Activated T-helper 9 cell treated with anti-CD3 and anti-CD28 coated beads, Interleukin-2, amount 50 U/mL, for 16 hours (primary cell): Measurements from ENCODE around the gene SORCS2.
"Not testable (repeated sequence)": the region's sequence is repeated elsewhere in the genome, so short reads cannot be mapped to it uniquely, and the experiment has no call there.

Experiments used
- DNase-seq: peaks from one replicate; pipeline ENCODE4 v3.0.0-alpha.2; 2020; ENCODE audit warnings: low read depth

SORCS2 gene

DNA sequence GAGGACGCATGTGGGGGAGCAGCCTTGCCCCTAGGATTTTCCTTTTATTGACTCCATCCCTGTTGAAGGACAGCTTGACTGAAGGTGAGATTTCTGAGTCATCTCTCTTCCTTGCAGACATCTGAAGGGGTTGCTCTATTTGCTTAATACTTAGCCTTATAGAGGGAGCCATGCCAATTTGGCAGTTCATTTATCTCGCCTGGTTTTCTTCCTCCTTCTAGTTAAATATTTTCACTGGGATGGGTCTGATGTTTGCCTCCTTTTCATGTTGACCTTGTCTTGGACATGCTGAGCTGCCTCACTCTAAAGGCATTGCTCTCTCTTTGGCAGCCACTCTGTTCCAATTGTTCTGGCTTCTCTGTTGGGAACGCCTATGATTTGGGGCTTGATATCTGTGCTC lies 393.4 kb downstream of the SORCS2 start:
- DNase-seq: no peak

DNA sequence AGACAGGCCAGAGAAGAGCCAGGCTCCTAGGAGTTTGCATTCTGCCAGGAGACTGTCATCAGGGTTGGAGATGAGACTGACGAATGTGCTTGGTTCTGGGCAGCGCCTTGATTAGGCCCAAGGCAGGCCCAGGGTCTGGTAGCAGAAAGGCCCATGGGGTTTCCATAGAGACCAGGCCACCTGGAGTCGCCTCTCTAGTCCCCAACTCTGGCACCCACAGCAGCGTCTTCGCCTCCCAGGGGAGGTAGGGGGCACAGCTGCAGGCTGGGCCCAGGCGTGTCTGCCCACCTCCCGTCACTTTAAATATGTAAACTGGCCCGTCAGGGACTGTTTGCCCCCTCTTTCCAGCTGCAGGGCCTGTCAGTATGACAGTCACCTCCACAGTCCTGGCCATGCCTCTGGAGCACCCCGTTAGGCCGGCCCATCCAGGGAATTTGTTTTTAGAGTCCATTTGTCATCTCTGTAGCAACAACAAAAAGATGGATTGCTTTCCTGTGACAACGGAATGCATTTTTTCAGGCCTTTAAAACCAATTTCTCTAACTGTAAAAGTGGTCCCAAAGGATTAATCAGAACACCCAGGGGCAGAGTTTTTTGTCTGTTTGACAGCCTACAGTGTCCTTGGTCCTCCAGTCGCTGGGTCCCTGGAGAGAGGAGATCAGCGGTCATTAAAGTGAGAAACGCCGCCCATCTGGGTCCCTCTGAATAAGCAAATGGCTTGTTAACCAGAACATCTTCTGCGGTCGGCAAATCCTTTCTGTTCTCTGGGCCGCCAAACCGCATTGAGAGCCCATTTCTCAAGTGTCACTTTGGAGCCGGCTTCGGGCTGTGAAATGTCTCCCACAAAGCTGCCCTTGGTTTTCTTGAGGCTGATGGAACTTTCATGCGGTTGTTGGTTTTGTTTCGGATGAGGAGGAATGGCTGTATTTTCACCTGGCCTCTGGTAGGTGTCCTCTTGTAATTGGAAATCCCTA lies 395.4 kb downstream of the SORCS2 start:
- no peak for DNase-seq

DNA sequence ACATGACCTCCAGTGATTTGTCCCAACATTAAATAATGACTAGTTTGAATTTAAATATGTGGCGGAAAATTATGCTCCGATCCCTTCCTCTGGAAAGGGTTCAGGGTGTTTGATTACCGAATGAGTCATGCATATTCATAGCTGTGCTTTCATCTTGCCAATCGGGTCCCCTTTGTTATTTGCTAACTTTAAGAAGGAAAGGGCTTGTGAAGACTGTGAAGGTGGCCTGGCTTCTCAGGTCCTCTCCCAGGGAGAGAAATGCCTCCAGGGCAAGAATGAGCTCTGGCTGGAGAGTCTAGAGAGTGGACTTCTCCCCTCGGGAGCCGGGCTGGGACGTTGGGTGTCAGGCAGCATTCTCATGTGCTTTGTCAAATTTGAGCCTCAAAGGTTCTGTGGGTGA lies 397.9 kb downstream of the SORCS2 start:
- DNase-seq: no peak

DNA sequence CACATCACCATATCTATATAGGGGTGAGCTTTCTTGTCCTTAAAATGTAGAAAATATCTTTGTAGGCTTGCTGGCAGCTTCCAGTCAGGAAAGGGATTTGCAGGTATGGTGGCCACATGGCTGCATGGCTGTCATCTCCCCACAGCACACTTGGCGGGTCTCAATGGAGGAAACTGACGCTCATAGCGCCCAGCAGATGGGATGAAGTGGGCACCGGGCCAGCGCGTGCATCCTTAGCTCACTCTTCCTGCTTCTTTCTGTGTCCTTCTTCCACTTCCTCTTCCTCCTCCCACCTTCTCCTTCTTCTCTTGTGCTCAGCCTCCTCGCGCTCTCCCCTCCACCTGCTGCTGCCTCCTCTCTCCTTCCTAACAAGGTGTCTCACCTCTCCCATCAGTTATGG lies 398.6 kb downstream of the SORCS2 start:
- DNase-seq: no peak

DNA sequence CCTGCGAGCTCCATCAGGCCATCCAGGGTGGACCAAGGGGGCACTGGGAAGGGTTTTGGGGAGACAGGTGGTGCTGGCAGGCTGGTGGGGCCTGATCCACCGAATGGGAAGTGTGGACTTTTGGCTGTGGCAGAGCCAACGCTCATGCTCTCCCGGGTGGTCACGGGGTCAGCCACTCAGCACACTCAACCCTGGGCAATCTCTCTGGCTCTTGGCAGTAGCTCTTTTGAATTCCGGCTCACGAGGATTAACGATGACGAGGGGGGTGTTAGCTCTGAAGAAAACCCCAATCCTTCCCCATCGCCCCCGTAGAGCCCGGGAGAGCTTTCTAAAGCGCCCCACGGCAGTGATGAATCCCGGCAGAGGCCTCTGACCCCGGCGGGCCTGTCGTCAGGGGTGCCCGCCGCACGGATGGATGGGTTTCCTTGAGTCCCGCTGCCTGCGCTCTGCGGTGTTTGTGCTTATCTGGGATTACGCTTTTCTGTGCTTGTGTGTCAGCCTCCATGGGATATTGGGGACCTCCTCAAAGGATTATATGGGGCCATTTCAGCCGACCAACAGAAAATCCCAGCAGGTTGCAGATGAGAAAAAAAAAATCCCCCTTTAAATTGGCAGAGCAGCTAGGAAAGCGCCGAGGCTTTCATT lies 399.2 kb downstream of the SORCS2 start:
- DNase-seq: no peak

DNA sequence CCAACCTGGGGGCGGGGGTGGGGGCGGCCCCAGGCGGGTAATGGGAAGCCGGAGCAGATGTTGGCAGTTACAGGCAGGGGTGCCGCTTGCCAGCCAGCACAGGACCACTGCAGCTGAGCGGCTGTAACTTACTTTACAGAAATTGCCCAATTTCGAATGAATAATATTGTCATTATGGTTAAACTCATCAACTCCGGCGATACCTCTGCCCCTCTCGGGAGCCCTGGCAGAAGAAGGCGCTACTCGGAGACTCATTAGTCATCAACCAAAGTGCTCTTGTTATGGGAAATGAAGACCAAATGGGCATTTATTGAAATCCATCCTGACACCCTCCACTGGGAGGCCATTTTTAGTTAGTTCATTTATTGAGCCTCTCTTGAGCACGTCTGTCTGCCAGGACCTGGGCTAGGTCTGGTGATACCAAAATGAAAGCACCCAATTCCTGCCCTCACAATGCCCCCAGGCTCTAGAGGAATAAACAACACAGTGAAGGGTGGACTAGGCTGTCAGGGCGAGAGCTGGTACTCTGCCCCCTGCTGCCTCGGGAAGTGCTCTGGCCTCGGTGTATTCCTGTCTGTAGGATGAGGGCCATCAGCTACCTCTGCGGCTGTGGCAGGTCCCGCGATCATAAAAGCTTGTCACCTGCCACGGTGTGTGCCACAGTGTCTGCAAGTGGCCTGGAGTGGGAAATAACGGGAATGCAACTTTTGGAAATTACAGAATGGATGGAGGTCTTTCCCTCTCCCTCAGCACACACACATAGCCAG lies 401.5 kb downstream of the SORCS2 start:
- DNase-seq: no peak

DNA sequence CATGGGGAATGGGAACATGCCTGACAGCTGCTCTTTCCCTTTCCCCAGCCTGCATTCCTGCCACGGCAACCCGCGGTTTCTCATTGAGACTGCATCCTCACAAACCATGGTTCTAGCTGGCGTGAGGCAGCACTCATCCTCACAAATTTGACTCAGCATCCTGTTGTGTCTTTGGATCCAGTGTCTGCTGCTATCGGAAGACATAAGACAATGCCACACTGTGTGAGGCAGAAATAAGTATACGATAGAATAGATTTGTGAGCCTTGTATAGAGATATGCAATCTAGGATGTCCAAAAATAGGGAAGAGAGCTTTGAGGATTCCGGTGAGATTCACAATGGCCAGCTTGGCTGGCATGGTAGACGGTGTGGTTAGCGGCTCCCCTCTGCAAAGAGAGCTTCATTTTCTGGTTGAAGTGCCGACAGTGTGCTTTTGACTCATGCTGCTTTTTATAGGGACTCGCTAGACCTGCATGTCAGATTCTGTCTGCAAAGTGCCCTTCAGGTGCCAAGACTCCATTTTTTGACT lies 403.7 kb downstream of the SORCS2 start:
- DNase-seq: no peak

DNA sequence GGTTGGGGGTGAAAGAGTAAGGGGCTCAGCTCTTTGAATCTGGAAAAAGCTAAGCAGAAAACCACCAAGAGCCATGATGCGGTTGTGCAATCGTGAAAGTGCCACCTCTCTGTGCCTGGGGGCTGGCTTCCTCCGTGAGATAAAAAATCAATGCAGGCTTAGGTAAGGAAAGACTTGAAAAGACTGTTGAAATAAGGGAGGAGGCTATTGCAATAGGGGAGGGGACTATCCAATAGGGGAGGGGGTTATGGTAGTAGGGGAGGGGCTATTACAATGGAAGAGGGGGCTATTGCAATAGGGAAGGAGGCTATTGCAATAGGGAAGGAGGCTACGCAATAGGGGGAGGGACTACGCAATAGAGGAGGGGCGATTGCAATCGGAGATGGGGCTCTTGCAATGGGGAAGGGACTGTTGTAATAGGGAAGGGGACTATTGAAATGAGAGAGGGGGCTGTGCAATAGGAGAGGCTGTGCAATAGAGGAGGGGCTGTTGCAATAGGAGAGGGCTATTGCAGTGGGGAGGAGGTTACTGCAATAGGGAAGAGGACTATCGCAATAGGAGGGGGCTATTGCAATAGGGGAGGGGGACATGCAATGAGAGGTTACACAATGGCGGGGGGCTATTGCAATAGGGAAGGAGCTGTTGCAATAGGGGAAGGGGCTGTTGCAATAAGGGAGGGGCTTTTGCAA lies 404.7 kb downstream of the SORCS2 start:
- DNase-seq: no peak

DNA sequence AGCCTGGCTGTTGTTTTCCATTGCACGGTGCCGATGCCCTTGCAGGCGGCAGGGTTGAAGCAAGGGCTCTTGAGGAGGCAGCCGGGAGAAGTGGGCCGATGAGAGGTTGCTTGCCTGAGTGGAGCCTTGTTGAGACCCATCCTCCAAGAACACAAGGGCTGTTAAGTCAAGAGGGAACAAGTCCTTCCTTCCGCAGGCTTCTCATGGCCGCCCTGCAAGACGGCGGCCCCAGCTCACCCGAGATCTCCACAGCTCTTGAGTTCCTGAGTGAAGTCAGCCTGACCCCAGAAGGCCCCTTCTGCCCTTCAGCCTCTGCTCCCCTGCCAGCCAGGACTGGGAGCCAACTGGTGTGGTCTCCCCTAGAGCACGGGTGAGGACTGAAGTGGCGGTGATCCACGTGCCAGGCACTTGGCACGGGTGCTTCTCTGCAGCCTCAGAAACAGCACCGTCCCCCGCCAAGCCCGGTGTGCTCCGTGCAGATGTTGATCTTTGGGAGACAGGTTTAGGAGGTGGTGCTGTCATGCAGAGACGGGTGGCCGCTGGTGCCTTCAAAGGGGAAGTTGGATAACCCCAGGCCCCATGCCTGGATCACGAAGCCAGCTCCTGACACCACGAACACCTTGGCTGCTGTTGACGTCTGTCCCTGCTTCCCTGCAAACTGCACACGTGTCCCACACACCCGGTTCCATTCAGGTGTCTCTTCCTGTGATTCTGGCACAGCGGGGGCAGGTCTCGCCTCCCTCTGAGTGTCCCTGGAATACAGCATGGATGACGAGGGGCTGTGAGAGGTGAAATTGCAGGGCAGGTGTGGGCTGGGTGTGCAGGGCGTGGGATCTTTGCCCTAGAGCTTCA lies 406.8 kb downstream of the SORCS2 start:
- no peak for DNase-seq

DNA sequence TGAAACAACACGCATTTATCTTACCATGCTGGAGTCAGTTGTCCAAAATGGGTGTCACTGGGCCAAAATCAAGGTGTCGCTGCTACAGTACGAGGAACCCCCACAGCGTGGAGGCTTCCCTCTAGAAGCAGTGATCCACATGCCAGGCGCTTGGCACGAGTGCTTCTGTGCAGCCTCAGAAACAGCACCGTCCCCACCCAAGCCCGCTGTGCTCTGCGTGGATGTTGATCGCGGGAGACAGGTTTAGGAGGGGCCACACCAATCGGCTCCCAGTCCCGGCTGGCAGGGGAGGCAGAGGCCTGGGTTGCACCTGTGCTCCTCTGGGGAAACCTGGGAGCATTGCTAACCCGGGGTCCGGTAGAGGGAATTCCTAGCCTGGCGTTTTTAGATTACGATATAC lies 407.9 kb downstream of the SORCS2 start:
- DNase-seq: no peak

DNA sequence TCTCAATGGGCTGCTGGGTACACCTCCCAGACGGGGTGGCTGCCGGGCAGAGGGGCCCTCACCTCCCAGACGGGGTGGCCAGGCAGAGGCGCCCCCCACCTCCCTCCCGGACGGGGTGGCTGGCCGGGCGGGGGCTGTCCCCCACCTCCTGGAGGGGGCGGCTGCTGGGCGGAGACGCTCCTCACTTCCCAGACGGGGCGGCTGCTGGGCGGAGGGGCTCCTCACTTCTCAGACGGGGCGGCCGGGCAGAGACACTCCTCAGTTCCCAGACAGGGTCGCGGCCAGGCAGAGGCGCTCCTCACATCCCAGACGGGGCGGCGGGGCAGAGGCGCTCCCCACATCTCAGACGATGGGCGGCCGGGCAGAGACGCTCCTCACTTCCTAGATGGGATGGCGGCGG lies 409.8 kb downstream of the SORCS2 start:
- not testable (repeated sequence) for DNase-seq

DNA sequence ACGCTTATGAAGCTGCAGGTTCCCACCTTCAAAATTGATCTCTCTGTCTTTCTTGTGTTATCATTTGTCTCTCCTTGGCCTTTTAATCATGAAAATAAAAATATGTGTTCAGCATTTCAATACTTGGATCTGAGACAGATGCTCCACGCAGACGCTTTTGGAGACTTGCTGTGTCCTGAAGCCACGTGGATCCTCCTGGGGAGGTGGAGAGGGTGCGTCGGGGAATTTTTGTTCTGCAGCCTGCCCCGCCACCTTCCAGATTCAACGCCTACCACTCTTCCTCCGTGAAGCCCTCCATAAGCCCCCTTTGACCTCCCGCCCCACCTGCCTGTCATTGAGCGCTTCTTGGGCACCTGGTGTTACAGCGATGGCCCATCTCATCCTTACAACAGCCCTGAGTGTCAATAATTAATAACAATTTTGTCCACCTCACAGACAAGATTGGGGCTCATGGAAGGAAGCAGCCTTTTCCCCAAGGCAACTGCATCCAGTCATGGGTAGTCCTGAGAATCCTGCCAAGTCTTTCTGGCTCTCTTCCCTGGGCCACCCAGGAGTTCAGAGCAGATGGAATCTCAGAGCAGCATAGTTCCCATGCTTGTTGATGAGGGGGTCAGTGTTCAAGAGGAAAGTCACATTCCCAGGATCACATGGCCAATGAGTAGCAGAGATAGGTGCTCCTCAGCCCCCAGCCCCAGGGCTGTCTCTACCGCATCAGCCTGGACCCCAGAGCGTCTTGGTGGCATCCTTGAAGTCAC lies 415.0 kb downstream of the SORCS2 start:
- DNase-seq: no peak

DNA sequence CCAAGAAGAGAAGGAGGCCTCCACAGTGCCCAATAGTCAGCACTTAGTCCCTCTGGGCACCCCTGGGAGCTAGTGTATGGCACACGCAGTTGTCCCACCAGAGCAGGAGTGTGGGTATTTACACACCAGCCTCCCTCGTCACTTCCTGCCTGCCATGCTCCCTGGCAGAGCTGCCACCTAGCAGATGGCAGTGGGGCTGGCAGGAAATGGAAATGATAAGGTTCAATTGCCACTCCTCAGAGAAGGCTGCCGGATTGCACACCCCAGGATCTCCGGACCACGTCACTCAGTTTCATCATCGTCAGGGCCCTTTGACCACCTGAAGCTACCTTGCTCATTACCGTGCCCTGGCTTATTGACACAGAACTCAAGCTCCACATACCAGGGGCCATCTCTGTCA lies 415.7 kb downstream of the SORCS2 start:
- no peak for DNase-seq

DNA sequence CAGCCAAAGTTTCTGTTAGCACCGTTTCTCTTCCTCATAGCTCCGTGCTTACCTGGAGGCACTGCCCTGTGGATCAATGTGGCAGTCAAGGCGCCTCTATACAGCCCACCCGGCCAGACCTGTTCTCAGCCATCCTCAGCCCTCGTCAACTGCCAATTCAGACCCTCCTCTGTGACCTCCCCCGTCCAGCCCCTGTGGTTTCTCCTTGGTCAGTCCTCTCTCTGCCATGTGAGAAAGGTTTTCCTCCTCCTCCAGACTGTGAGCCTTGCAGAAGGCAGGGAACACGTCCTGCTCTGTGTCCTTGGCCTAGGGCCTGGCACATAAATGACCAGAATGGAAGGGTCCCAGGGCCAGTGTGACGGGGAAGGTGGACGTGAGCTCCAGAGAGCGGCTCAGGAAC lies 417.0 kb downstream of the SORCS2 start:
- no peak for DNase-seq

DNA sequence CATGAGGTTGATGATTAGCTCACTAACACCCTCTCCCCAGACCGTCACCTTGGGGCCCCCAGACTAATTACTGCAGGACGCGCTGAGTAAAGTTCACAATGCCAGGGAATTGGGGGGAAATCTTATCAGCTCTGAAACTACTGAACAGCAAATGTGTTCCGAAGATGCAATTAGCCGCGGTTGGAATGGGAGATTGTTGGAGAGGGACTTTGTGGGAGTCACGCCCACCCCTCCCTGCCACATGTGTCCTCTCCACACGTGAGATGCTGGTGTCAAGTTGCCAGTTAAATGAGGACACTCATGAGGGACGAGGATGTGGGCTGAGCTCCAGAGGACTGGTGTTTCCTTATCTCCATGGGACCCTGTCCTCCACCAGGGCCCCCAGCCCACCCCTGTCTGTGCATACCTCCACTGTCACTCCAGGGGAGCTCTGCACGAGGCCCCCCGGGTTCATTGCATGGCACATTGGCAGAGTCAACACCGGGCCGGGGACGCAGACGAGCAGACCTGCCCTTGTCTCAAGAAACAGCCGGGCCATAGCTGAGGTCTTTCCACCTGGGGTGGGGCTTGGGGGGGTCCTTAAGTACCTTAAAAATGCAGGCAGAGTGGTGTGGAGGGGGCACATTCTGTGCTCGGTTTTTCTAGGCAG lies 417.8 kb downstream of the SORCS2 start:
- no peak for DNase-seq

DNA sequence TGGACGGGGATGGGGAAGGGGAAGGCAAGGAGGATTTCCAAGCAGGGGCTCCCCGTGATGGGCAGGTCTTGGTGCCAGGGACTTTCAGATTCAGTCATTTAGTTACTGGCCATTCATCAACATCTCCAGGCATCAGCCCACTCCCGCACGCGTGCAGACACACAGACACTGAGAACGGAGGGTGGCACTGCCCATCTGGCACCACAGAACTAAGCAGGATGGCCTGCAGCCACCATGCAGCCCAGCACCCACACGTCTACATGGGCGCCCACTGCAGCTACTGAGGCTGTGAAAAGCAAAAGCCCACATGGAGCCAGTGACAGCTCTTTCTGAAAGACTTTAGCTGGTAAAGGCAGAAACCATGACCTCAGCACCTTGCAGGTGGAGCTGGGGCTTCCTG lies 418.5 kb downstream of the SORCS2 start:
- no peak for DNase-seq

DNA sequence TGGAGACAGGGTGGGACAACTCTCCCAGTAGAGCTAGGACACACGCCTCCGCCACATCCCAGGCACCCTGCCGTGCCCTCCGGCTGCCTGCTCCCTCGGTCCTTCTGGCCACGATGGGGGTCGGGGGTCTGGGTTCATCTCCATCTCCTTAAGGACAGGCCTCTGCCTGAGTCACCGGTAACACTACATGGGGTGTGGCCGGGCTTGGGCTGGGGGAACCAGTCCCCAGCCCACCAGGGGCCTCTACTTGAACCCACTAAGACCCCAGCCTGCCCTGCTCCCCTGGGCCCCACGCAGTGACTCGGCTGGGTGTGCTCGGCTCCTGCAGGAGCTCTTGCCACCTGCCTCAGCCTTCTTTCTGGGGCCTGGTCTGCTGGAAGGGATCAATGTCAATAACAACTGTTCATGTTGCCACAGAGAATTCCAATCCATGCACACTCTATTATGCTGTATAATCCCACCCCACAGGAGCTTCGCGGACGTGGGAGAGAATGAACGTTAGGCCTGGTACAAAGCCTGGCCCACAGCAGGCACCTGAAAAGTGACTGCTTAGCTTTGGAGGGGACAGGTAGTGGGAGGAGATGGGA lies 420.1 kb downstream of the SORCS2 start:
- DNase-seq: no peak

DNA sequence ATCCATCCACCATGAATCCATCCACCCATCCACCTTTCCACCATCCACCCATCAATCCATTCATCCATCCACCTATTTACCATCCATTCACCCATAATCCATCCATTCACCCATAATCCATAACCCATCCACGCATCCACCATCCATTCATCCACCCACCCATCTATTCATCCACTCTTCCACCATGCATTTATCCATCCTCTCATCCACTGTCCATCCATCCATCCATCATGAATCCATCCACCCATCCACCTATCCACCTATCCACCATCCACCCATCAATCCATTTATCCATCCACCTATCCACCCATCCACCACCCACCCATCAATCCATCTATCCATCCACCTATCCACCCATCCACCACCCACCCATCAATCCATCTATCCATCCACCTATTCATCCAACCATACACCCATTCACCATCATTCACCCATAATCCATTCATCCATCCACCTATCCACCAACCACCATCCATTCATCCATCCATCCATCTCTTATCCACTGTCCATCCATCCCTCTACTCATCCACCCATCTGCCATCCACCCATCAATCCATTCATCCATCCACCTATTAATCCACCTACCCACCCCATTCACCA lies 422.1 kb downstream of the SORCS2 start:
- DNase-seq: no peak

DNA sequence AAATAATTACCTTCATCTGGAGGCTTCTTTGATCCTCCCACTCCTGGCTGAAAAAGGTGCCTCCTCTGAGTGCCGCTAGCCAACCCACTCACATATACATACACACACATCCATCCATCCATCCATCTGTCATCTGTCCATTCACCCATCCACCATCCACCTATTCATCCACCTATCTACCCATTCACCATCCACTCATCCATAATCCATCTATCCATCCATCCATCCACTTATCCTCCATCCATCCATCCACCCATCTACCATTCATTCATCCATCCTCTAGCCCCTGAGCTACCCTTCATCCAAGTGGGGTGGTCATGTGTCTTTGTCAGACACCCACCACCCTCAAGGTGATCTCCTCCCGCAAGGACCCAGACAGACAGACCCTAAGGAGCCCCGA lies 423.9 kb downstream of the SORCS2 start:
- DNase-seq: no peak
